GM12891 (cell line): ENCODE measurements around the gene ZNF468.
"Not testable (repeated sequence)": the region's sequence is repeated elsewhere in the genome, so short reads cannot be mapped to it uniquely, and the experiment has no call there.

ENCODE experiments used
- POLR2A ChIP-seq: IDR thresholded peaks from 2 replicates; pipeline ENCODE4 v1.6.1; 2011; ENCODE audit warnings: low read depth, low read length, control low read depth
- POLR2AphosphoS5 ChIP-seq: IDR thresholded peaks from 2 replicates; pipeline ENCODE4 v1.6.1; 2011; ENCODE audit warnings: low read depth, low read length, control low read depth

GRCh38 chr19:52868031-52868430, 10.6 kb upstream of the ZNF468 start:
- TF ChIP-seq POLR2AphosphoS5, POLR2A: not testable (repeated sequence)
